Activated CD8-positive, alpha-beta memory T cell treated with anti-CD3 and anti-CD28 coated beads for 24 hours (primary cell): Measurements from ENCODE around the gene TANGO6.
A peak's percentile ranks its signal among the peaks of the same experiment; 100 is the strongest.
"Not testable (repeated sequence)": the region's sequence is repeated elsewhere in the genome, so short reads cannot be mapped to it uniquely, and the experiment has no call there.

Experiments used
- DNase-seq: peaks from one replicate; pipeline ENCODE4 v3.0.0-alpha.2; 2020

The TANGO6 gene

DNA sequence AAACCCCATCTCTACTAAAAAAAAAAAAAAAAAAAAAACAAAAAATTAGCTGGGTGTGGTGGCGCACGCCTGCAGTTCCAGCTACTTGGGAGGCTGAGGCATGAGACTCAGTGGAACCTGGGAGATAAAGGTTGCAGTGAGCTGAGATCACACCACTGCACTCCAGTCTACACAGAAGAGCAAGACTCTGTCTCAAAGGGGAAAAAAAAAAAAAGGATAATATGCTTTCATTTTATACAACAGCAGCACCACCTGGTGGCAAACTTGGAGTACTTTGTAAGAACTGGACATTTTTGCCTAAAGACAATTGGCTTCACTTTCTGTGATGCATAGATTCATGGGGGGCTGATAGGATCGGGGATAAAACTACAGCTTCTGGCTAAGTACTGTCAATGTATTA, 280.6 kb downstream of the TANGO6 start:
- DNase-seq, result peak; percentile 73

DNA sequence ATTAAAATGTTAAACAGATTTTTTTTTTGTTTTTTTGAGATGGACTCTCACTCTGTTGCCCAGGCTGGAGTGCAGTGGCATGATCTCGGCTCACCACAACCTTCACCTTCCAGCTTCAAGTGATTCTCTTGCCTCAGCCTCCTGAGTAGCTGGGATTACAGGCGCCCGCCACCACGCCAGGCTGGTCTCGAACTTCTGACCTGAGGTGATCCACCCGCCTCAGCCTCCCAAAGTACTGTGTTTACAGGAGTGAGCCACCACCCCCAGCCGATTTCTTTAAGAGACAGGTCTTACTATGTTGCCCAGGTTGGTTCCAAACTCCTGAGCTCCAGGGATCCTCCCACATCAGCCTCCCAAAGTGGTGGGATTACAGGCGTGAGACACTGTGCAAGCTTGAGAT, 281.1 kb downstream of the TANGO6 start:
- DNase-seq, result not testable (repeated sequence)

GRCh38 chr16:69124961-69125360, 281.6 kb downstream of the TANGO6 start:
- DNase-seq, result not testable (repeated sequence)

DNA sequence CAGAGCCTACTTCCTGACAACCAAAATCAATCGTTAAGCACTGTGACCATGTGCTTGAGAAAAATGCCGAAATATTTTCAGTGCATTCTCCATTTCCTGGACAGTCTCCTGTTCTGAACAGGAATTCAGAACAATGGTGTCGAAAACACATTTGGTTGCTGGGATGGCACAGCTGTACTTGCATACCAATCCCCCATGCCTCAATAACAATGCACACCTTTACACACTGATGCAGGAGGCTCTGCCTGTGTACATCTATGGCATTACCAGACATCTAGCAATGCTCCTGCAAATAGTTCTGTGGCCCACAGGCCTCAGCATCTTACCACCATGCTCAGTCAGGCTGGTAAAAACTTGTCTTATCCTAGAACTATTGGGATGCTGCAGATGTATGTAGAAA, 282.9 kb downstream of the TANGO6 start:
- DNase-seq, result no peak

GRCh38 chr16:69126801-69127200, 283.5 kb downstream of the TANGO6 start:
- DNase-seq, result not testable (repeated sequence)

- no peak for DNase-seq
Measured at GRCh38 chr16:69127966-69128510, 284.7 kb downstream of the TANGO6 start.

- DNase-seq, result no peak
Measured at GRCh38 chr16:69130461-69130860, 287.1 kb downstream of the TANGO6 start.

DNA sequence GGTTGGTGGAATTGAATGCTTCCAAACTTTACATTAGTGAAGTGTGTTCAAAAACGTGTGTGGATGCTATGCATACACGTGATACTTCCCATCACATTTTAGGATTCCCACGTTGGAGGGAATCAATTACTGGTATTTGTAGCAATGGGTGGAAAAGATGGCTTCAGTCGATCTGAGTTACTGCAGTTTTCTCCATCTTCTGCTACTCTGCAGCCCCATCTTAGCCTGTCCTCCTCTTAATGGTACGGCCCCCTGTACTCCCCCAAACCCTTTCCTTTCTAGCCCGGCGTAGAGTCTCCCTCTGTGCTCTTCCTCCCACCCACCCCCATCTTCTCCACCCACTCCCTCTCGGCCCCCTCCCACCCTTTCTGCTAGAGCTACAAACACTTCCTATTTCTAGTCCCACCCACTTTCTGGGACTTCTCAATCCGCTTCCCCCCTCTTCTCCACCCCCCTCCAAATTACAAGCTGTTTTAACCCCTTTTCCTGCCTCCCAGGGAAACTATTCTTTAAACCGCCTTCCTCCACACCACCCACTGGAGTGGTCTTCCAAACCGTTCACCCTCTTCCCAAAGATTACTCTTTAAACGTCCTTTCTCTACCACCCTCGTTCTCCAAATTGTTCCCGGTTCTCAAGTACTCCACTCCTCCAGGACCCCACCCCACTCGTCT, 288.0 kb downstream of the TANGO6 start:
- DNase-seq, result no peak

DNA sequence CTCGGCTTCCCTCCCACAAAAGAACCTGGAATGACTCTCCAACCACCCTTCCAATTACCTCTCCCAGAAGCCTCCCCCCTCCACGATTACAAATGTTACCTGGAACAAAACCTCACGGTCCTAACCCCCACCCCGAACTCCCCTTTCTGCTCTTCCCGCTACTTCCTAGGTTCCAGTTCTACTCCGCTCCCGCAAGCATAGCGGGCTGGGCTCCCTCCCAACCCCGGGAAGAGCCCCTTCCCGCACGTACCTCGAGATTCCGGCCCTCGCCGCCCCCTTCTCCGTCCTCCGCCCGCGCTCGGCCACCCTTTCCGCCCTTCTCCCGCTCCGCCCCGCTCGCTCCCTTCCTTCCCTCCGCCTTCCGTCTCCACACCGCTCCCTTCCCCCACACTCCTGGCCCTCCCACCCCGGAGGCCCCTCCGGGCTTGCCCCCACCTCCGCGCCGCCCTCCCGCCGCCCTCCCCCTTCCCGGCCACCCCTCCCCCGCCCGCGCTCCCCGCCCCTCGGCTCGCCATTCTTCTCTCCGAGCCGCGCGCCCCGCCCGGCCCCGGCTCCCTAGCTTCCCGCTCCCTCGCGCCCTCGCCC, 288.6 kb downstream of the TANGO6 start:
- DNase-seq, result no peak

DNA sequence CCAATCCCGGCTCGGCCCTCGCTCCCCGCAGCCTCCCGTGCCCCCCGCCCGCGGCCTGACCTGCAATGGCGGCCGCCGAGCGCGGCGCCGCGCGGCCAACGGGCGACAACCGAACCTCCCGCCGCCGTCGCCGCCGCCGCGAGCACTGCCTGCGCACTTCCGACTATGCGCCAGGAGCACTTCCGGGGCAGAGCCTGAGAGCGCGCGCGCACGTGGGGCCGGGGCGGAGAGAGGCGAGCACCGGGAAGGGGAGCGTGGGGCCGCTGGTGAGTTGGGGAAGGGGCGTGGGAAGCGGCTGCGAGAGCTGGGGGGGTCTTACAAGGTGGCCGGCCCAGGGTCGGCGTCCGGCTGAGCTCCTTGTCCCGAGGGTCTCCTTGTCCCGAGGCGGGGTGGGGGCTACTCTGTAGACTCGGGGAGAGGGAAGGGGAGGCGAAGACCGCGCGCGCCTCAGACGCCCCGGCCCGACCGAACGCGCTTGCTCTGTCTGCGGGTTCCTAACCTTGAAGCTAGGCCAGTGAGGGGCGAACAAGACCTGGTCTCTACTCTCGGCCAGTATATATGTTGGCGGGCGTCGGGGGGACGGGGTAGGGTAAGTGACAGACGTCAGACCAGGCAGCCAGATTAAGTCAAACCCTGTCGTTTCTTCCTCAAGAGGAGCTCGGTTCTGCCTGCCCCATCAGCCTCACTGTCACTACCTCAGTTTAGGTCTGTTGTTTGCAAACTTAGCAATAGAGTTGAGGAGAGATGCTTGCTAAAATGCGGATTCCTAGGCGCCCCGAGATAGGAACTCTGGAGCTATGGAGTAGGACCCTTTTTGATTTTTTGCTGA, 289.3 kb downstream of the TANGO6 start, which contains the start of the genes CHTF8 and UTP4:
Gene CHTF8, minus strand, starts transcription at position 165 of the 829 bp plus-strand sequence. CDS start 11,130 bp downstream, outside the sequence.
Gene UTP4, plus strand, starts transcription at position 226 of the 829 bp plus-strand sequence. CDS start 811 bp downstream, outside the sequence.
- peak; percentile 93 for DNase-seq

- DNase-seq, result no peak
Measured at GRCh38 chr16:69133373-69133954, 290.1 kb downstream of the TANGO6 start.
